ENCODE results near the gene RECQL.
A peak's percentile ranks its signal among the peaks of the same experiment; 100 is the strongest.
"Not testable (repeated sequence)": the region's sequence is repeated elsewhere in the genome, so short reads cannot be mapped to it uniquely, and the experiment has no call there.

RECQL gene

GRCh38 chr12:21438643-21439042 lies 62.8 kb downstream of the RECQL start:
- no peak for TF ChIP-seq CTCF (IDR thresholded peaks at IDR 0.05; ENCODE audit: insufficient read depth, low read depth, low read length, missing control alignments)
- peak overlapping the region; percentile 66 for H3K4me3 ChIP-seq (ENCODE audit: low read depth, low read length)
- no peak for DNase-seq (ENCODE audit: low read depth)

DNA sequence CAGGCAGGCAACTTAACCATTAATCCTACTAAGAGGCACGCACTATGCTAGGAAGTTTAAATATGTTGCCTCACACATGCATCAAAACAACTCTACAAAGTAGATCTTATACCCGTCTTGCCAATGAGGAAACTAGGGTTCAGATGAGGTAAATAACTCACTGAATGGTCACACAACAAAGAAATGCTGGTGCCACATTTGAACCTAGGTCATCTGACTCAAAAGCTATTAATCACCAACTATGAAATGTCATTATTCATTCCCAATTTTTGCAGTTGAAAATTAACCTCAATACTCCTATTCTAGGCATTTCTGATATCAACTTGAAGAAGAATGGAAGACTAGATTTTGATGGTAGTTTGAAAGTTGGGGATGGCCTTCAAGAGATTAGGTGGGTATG lies 66.7 kb downstream of the RECQL start:
- no peak overlapping the region for H3K4me3 ChIP-seq (ENCODE audit: low read depth, low read length)
- DNase-seq (ENCODE audit: low read depth): no peak
- TF ChIP-seq CTCF (IDR thresholded peaks at IDR 0.05; ENCODE audit: insufficient read depth, low read depth, low read length, missing control alignments): no peak

DNA sequence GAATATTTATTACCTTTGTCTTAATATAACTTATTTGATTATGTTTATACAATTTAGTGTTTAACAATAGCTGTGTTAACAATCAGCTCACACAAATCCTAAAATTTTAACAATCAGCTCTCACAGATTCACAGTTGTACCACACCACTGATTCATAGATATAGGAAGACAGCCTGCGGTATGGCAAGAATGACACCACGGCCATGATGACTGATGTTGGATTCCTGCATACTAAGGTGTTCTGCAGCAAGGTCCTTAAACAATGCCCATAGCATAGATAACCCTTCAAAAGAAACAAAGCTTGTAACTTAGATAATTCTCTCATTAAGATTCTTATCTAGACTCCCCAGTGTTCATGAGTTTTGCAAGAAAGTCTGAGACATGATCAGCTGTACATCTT lies 67.9 kb downstream of the RECQL start:
- no peak for DNase-seq (ENCODE audit: low read depth)
- TF ChIP-seq CTCF (IDR thresholded peaks at IDR 0.05; ENCODE audit: insufficient read depth, low read depth, low read length, missing control alignments): no peak

GRCh38 chr12:21429994-21430393 lies 71.4 kb downstream of the RECQL start:
- no peak overlapping the region for H3K4me3 ChIP-seq (ENCODE audit: low read depth, low read length)
- TF ChIP-seq CTCF (IDR thresholded peaks at IDR 0.05; ENCODE audit: insufficient read depth, low read depth, low read length, missing control alignments): no peak
- no peak for DNase-seq (ENCODE audit: low read depth)

More for the DNA sequence above, 67.9 kb downstream of the RECQL start:
- H3K4me3 ChIP-seq (ENCODE audit: low read depth, low read length): no peak overlapping the region

GRCh38 chr12:21428241-21428640 lies 73.2 kb downstream of the RECQL start:
- no peak for DNase-seq (ENCODE audit: low read depth)
- TF ChIP-seq CTCF (IDR thresholded peaks at IDR 0.05; ENCODE audit: insufficient read depth, low read depth, low read length, missing control alignments): no peak
- H3K4me3 ChIP-seq (ENCODE audit: low read depth, low read length): no peak overlapping the region

DNA sequence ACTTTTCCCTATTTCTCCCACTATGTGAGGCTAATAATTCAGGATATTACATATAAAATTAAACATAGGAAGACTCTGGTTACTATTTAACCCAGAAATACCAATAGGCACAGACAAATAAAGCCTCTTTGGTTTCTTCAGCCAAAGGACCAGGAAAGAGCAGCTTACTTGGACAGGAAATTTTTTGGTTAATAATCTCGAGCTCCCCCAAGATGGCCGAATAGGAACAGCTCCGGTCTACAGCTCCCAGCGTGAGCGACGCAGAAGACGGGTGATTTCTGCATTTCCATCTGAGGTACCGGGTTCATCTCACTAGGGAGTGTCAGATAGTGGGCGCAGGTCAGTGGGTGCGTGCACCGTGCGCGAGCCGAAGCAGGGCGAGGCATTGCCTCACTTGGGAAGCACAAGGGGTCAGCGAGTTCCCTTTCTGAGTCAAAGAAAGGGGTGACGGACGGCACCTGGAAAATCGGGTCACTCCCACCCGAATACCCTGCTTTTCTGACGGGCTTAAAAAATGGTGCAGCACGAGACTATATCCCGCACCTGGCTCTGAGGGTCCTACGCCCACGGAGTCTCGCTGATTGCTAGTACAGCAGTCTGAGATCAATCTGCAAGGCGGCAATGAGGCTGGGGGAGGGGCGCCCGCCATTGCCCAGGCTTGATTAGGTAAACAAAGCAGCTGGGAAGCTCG lies 82.3 kb downstream of the RECQL start:
- H3K4me3 ChIP-seq (ENCODE audit: low read depth, low read length); DNase-seq (ENCODE audit: low read depth): not testable (repeated sequence)
